CD14-positive monocyte (primary cell): ENCODE measurements around the gene PLCH2. TPM values are rescaled to one million over a fixed set of nuclear protein-coding genes. Genes with fewer than 3 reads are reported as not detected.

Experiments used
- DNase-seq, 3 donors: peaks; one replicate each; pipeline ENCODE4 v3.0.0-alpha.2; 2011 to 2022
- H2AFZ ChIP-seq: 2 replicates; pipeline ENCODE4 v1.6.0; 2012; ENCODE audit warnings: mild to moderate bottlenecking, low read depth, low read length, inconsistent platforms; ENCODE audit not compliant: insufficient read depth, poor library complexity, severe bottlenecking
- H3K27ac ChIP-seq, 2 donors: 1 replicate in 1 of 2; 2 replicates in 1 of 2; pipeline ENCODE4 v1.5.1; 2012 to 2013; ENCODE audit warnings: low read length in 2 of 2, control low read depth in 1 of 2, inconsistent platforms in 1 of 2, low read depth in 1 of 2, mild to moderate bottlenecking in 1 of 2
- H3K27me3 ChIP-seq, 2 donors: one replicate each; pipeline versions ENCODE4 v1.6.0 to v1.6.1; 2011 to 2013; ENCODE audit warnings: low read length in 2 of 2; ENCODE audit not compliant: control insufficient read depth in 2 of 2, insufficient read depth in 2 of 2
- H3K36me3 ChIP-seq, 2 donors: replicated peaks in 1 of 2; 1 replicate in 1 of 2; 2 replicates in 1 of 2; pipeline versions ENCODE4 v1.5.1 to v1.6.1; 2012 to 2013; ENCODE audit warnings: low read length in 2 of 2, control low read depth in 1 of 2, inconsistent platforms in 1 of 2, mild to moderate bottlenecking in 1 of 2; ENCODE audit not compliant: insufficient read depth in 2 of 2, control insufficient read depth in 1 of 2
- H3K4me1 ChIP-seq, 2 donors: 1 replicate in 1 of 2; 2 replicates in 1 of 2; pipeline versions ENCODE4 v1.5.1 to v1.6.1; 2012 to 2013; ENCODE audit warnings: low read length in 2 of 2, control low read depth in 1 of 2, inconsistent platforms in 1 of 2, mild to moderate bottlenecking in 1 of 2, moderate library complexity in 1 of 2; ENCODE audit not compliant: insufficient read depth in 2 of 2, control insufficient read depth in 1 of 2
- H3K4me2 ChIP-seq: replicated peaks from 2 replicates; pipeline ENCODE3; 2012; ENCODE audit warnings: low read length, moderate library complexity, mild to moderate bottlenecking; ENCODE audit not compliant: poor library complexity, severe bottlenecking; ENCODE audit errors: extremely low read depth
- H3K4me3 ChIP-seq, 3 experiments: fragments of 200-600 bp in 1 of 3; sonication (generic) in 1 of 3; replicated peaks in 1 of 3; 1 replicate in 2 of 3; 2 replicates in 1 of 3; pipeline ENCODE4 v1.5.1; 2011 to 2013; ENCODE audit warnings: low read length in 3 of 3, mild to moderate bottlenecking in 3 of 3, control low read depth in 2 of 3, low read depth in 2 of 3, inconsistent platforms in 1 of 3, moderate library complexity in 1 of 3
- H3K79me2 ChIP-seq: 2 replicates; pipeline ENCODE4 v1.6.0; 2012; ENCODE audit warnings: mild to moderate bottlenecking, control low read depth, inconsistent platforms, low read length, moderate library complexity; ENCODE audit not compliant: insufficient read depth
- H3K9ac ChIP-seq: 2 replicates; pipeline ENCODE4 v1.6.0; 2017; ENCODE audit warnings: low read length, mild to moderate bottlenecking; ENCODE audit not compliant: insufficient read depth, poor library complexity, severe bottlenecking
- H3K9me3 ChIP-seq, 2 donors: replicated peaks in 1 of 2; 1 replicate in 1 of 2; 2 replicates in 1 of 2; pipeline versions ENCODE4 v1.5.1 to v1.6.1; 2012 to 2013; ENCODE audit warnings: low read length in 2 of 2, control low read depth in 1 of 2; ENCODE audit not compliant: control insufficient read depth in 1 of 2, insufficient read depth in 1 of 2
- H4K20me1 ChIP-seq: 2 replicates; pipeline ENCODE4 v1.6.0; 2012; ENCODE audit warnings: mild to moderate bottlenecking, low read length, control low read depth, moderate library complexity; ENCODE audit not compliant: insufficient read depth
- H3K27ac Mint-ChIP-seq, 7 donors: one replicate each; pipeline ENCODE4 v1.8.0; 2020; ENCODE audit warnings: mild to moderate bottlenecking in 7 of 7, mixed read lengths in 7 of 7, moderate library complexity in 6 of 7, inconsistent platforms in 2 of 7
- H3K27me3 Mint-ChIP-seq, 3 donors: one replicate each; pipeline ENCODE4 v1.8.0; 2021 to 2022; ENCODE audit warnings: low read depth in 3 of 3, mild to moderate bottlenecking in 3 of 3, mixed read lengths in 3 of 3, moderate library complexity in 3 of 3, inconsistent platforms in 1 of 3
- H3K36me3 Mint-ChIP-seq, 2 donors: one replicate each; pipeline ENCODE4 v1.8.0; 2020; ENCODE audit warnings: mixed read lengths in 2 of 2, inconsistent platforms in 1 of 2, mild to moderate bottlenecking in 1 of 2
- H3K4me1 Mint-ChIP-seq: one replicate; pipeline ENCODE4 v1.8.0; 2020; ENCODE audit warnings: mild to moderate bottlenecking, mixed read lengths
- H3K4me3 Mint-ChIP-seq, 2 donors: one replicate each; pipeline ENCODE4 v1.8.0; 2020; ENCODE audit warnings: mild to moderate bottlenecking in 2 of 2, mixed read lengths in 2 of 2, moderate library complexity in 1 of 2
- H3K9me3 Mint-ChIP-seq, 7 donors: one replicate each; pipeline ENCODE4 v1.8.0; 2020 to 2022; ENCODE audit warnings: mixed read lengths in 7 of 7, mild to moderate bottlenecking in 6 of 7, moderate library complexity in 6 of 7, inconsistent platforms in 2 of 7
- CTCF ChIP-seq: fragments of 200-600 bp; IDR thresholded peaks from one replicate; pipeline ENCODE4 v1.8.0; 2022; ENCODE audit warnings: antibody characterized with exemption, mild to moderate bottlenecking
- WGBS: methylation state at CpG from one replicate; pipeline ENCODE4 v1.1.5; 2013; ENCODE audit warnings: missing lambda C conversion rate; ENCODE audit not compliant: insufficient coverage; 5-methylcytosine and 5-hydroxymethylcytosine counted together
- intact Hi-C, 2 donors: fragments of 100-400 bp; cut with micrococcal nuclease; formaldehyde crosslinking; loops; one replicate each; pipeline versions ENCODE4 v1.15.0 to v1.15.1; 2023
- polyA plus RNA-seq, 3 donors: library from polyadenylated mRNA; depleted of rRNA in 1 of 3; unstranded in 2 of 3; stranded (reverse) in 1 of 3; fragments of 300-500 nt in 2 of 3; fragments of >200 nt in 1 of 3; fragmentation: Illumina TruSeq in 2 of 3; gene quantifications; 1 replicate in 2 of 3; 2 replicates in 1 of 3; pipeline ENCODE4 v1.2.3, GENCODE V29; 2012 to 2021

The PLCH2 gene
- polyA plus RNA-seq, 3 donors = 1.2 TPM; not detected in 2

GRCh38 chr1:2522230-2522629 lies 46.1 kb downstream of the PLCH2 start:
- H3K36me3 ChIP-seq = peaks cover 42 to 56% of the 10 kb centered on the region in 2 donors

GRCh38 chr1:2523191-2523890 lies 47.3 kb downstream of the PLCH2 start:
- no peak overlapping the region for H2AFZ ChIP-seq
- H3K36me3 Mint-ChIP-seq = peaks cover 42 to 52% of the 10 kb centered on the region in 2 donors
- H3K27ac Mint-ChIP-seq = no peak overlapping the region
- no peak overlapping the region for H3K27ac ChIP-seq
- H4K20me1 ChIP-seq = peaks cover 67% of the 10 kb centered on the region
- peaks cover 46% of the 10 kb centered on the region for H3K79me2 ChIP-seq
- peaks cover 15 to 18% (median 16%) of the 10 kb centered on the region in 3 donors for H3K27me3 Mint-ChIP-seq
- intact Hi-C loops = loop anchor here (5.0 to 10.0 kb wide), 2 partner anchors 131 to 319 kb away; partner anchors contain the start of genes MORN1 (in 1 of the 2) and RER1 (in 1 of the 2)
- H3K4me3 ChIP-seq = no peak overlapping the region
- no peak overlapping the region for H3K4me3 Mint-ChIP-seq
- no peak overlapping the region for H3K4me2 ChIP-seq
- no peak for DNase-seq
- H3K4me1 Mint-ChIP-seq = peaks cover 24% of the 10 kb centered on the region
- peaks cover 8 to 17% of the 10 kb centered on the region in 2 donors for H3K27me3 ChIP-seq
- H3K36me3 ChIP-seq = peaks cover 31 to 45% of the 10 kb centered on the region in 2 donors
- H3K9ac ChIP-seq = no peak overlapping the region
- H3K9me3 ChIP-seq = no peaks in the 10 kb centered on the region
- 90% methylated on average over 16 of the region's 32 CpGs for WGBS
- H3K4me1 ChIP-seq = peaks cover 20 to 27% of the 10 kb centered on the region in 2 donors
- peaks cover 0 to 3% (median 0%) of the 10 kb centered on the region in 7 donors for H3K9me3 Mint-ChIP-seq
- TF ChIP-seq CTCF = no peak

More at GRCh38 chr1:2522230-2522629, 46.1 kb downstream of the PLCH2 start:
- Histone ChIP-seq H2AFZ (no peak overlapping the region), H3K79me2 (peaks cover 46% of the 10 kb centered on the region), H3K9ac (no peak overlapping the region), H3K4me3 (no peak overlapping the region), H3K4me2 (no peak overlapping the region), H3K27ac (no peak overlapping the region), H4K20me1 (peaks cover 71% of the 10 kb centered on the region), H3K4me1 (peaks cover 20 to 27% of the 10 kb centered on the region in 2 donors), H3K27me3 (peaks cover 0 to 6% of the 10 kb centered on the region in 2 donors), H3K9me3 (no peaks in the 10 kb centered on the region)
- Mint-ChIP-seq H3K9me3 (no peaks in the 10 kb centered on the region), H3K27ac (no peak overlapping the region), H3K36me3 (peaks cover 51 to 63% of the 10 kb centered on the region in 2 donors), H3K4me1 (peaks cover 24% of the 10 kb centered on the region), H3K4me3 (no peak overlapping the region), H3K27me3 (peaks cover 4 to 7% (median 4%) of the 10 kb centered on the region in 3 donors)
- no peak for DNase-seq
- intact Hi-C loops = loop anchor here (5.0 to 10.0 kb wide), 2 partner anchors 130 to 317 kb away; partner anchors contain the start of genes MORN1 (in 1 of the 2) and RER1 (in 1 of the 2)
- 95% methylated on average over 4 of the region's 7 CpGs for WGBS
- TF ChIP-seq CTCF = no peak
